ENCODE measurements around the gene WNT3. TPM values are rescaled to one million over a fixed set of nuclear protein-coding genes. Genes with fewer than 3 reads are reported as not detected.

WNT3 gene
- total and polyA plus RNA-seq, 10 donors = 0.32 to 0.94 (median 0.67) TPM

GRCh38 chr17:46809110-46809571 is 9.4 kb downstream of the WNT3 start:
- TF ChIP-seq POLR2AphosphoS5 (IDR thresholded peaks at IDR 0.05) (no peak), CTCF (IDR thresholded peaks at IDR 0.05 in 8 of 11, conservative IDR thresholded peaks at IDR 0.05 in 3 of 11) (no peak), POLR2A (IDR thresholded peaks at IDR 0.05) (no peak)
- peaks cover 0 to 40% (median 9%) of the 10 kb centered on the region in 7 donors for H3K27me3 ChIP-seq (replicated peaks in 1 of 7)
- no peaks in the 10 kb centered on the region for H3K4me1 ChIP-seq
- H3K9me3 ChIP-seq = no peaks in the 10 kb centered on the region
- DNase-seq = no peak
- H3K4me3 ChIP-seq = no peak overlapping the region
- H3K36me3 ChIP-seq = no peaks in the 10 kb centered on the region
- no peak overlapping the region for H3K27ac ChIP-seq
- intact Hi-C loops (cut with DNase I; ENCODE audit: low total_unique reads) = no loop called here
- 77 to 94% (median 84%) methylated on average over 5 to 8 of the region's 8 CpGs for WGBS, 5 donors

GRCh38 chr17:46805771-46806170 is 12.7 kb downstream of the WNT3 start:
- Histone ChIP-seq H3K36me3 (no peaks in the 10 kb centered on the region), H3K4me3 (no peak overlapping the region), H3K27me3 (replicated peaks in 1 of 7) (peaks cover 0 to 7% (median 0%) of the 10 kb centered on the region in 7 donors), H3K4me1 (no peaks in the 10 kb centered on the region), H3K27ac (no peak overlapping the region), H3K9me3 (no peaks in the 10 kb centered on the region)
- no peak for TF ChIP-seq CTCF (IDR thresholded peaks at IDR 0.05 in 8 of 11, conservative IDR thresholded peaks at IDR 0.05 in 3 of 11)
- TF ChIP-seq POLR2AphosphoS5 (IDR thresholded peaks at IDR 0.05) = no peak
- TF ChIP-seq POLR2A (IDR thresholded peaks at IDR 0.05) = no peak
- WGBS, 5 donors = 86 to 95% (median 92%) methylated on average over 6 of the region's 6 CpGs
- intact Hi-C loops (cut with DNase I; ENCODE audit: low total_unique reads) = no loop called here
- DNase-seq = no peak

GRCh38 chr17:46803544-46803943 is 14.9 kb downstream of the WNT3 start:
- intact Hi-C loops (cut with DNase I; ENCODE audit: low total_unique reads) = no loop called here
- Histone ChIP-seq H3K4me3 (no peak overlapping the region), H3K27me3 (replicated peaks in 1 of 7) (no peaks in the 10 kb centered on the region), H3K4me1 (no peaks in the 10 kb centered on the region), H3K36me3 (no peaks in the 10 kb centered on the region), H3K27ac (no peak overlapping the region), H3K9me3 (no peaks in the 10 kb centered on the region)
- DNase-seq = no peak
- TF ChIP-seq POLR2AphosphoS5 (IDR thresholded peaks at IDR 0.05) (no peak), POLR2A (IDR thresholded peaks at IDR 0.05) (no peak), CTCF (IDR thresholded peaks at IDR 0.05 in 8 of 11, conservative IDR thresholded peaks at IDR 0.05 in 3 of 11) (no peak)
- WGBS, 5 donors = 89 to 97% (median 92%) methylated on average over 5 of the region's 5 CpGs

GRCh38 chr17:46802800-46803199 is 15.7 kb downstream of the WNT3 start:
- H3K4me1 ChIP-seq = no peaks in the 10 kb centered on the region
- 61 to 78% (median 70%) methylated on average over 7 of the region's 7 CpGs for WGBS, 5 donors
- H3K4me3 ChIP-seq = no peak overlapping the region
- H3K27me3 ChIP-seq (replicated peaks in 1 of 7) = no peaks in the 10 kb centered on the region
- H3K27ac ChIP-seq = no peak overlapping the region
- no peak for DNase-seq
- no peaks in the 10 kb centered on the region for H3K36me3 ChIP-seq
- intact Hi-C loops (cut with DNase I; ENCODE audit: low total_unique reads) = no loop called here
- no peaks in the 10 kb centered on the region for H3K9me3 ChIP-seq
- TF ChIP-seq POLR2A (IDR thresholded peaks at IDR 0.05) (no peak), CTCF (IDR thresholded peaks at IDR 0.05 in 8 of 11, conservative IDR thresholded peaks at IDR 0.05 in 3 of 11) (no peak), POLR2AphosphoS5 (IDR thresholded peaks at IDR 0.05) (no peak)

Measured in spleen (tissue), 11 donors.